K562 (cell line): ENCODE results near the gene PI4K2A. TPM values are rescaled to one million over a fixed set of nuclear protein-coding genes. Genes with fewer than 3 reads are reported as not detected.
A peak's percentile ranks its signal among the peaks of the same experiment; 100 is the strongest.

Experiments
- ATAC-seq: fragments of 200-7000 bp; cut with Tn5 transposase; 3 replicates; pipeline ENCODE4 v1.9.1; 2020; ENCODE audit warnings: moderate library complexity
- BruUV-seq: library from RNA; stranded (reverse); fragments of 400-500 nt; replicated peaks from 2 replicates; lab custom pipeline; 2021; lab: Mats Ljungman, UMichigan
- CTCF ChIA-PET: fragments of 300-600 bp; formaldehyde crosslinking; extraction: SDS; loops from one replicate; lab custom pipeline; 2021; ENCODE audit warnings: low intra/inter-chr PET ratio; lab: Yijun Ruan, JAX
- POLR2A ChIA-PET: fragments of 300-600, 350-650 bp; sonication (Branson Sonifier 250); formaldehyde crosslinking; extraction: SDS; loops from one replicate; lab custom pipeline; 2021; ENCODE audit warnings: antibody characterized with exemption, inconsistent platforms; lab: Yijun Ruan, JAX
- DNase-seq, 4 experiments: peaks; one replicate each; pipeline versions ENCODE4 v3.0.0 to v3.0.0-alpha.2; 2011 to 2018; ENCODE audit warnings: low spot score in 3 of 4, mixed read lengths in 3 of 4; ENCODE audit errors: extremely low read depth in 1 of 4
- FAIRE-seq: peaks from 2 replicates; lab custom pipeline; 2011; peaks lifted over from hg19 to GRCh38; lab: Jason Lieb, UNC
- H2AFZ ChIP-seq: 2 replicates; pipeline ENCODE4 v1.6.0; 2011; ENCODE audit warnings: low read depth, low read length, control low read depth, inconsistent platforms
- H3K27ac ChIP-seq: fragments of 200-600 bp; 3 replicates; pipeline ENCODE4 v1.8.0; 2011; ENCODE audit warnings: low read depth, mild to moderate bottlenecking, control low read depth, inconsistent platforms, low read length, moderate library complexity, mixed read lengths; ENCODE audit errors: extremely low read depth
- H3K27me3 ChIP-seq, 2 experiments: fragments of 300-600 bp in 1 of 2; 2 replicates in 1 of 2; 3 replicates in 1 of 2; pipeline versions ENCODE4 v1.6.0 to v1.8.0; 2011; ENCODE audit warnings: inconsistent platforms in 2 of 2, low read length in 2 of 2, mild to moderate bottlenecking in 1 of 2, mixed read lengths in 1 of 2, moderate library complexity in 1 of 2; ENCODE audit not compliant: control insufficient read depth in 2 of 2, insufficient read depth in 2 of 2
- H3K36me3 ChIP-seq: fragments of 300-600 bp; 3 replicates; pipeline ENCODE4 v1.8.0; 2011; ENCODE audit warnings: mild to moderate bottlenecking, low read length, inconsistent platforms; ENCODE audit not compliant: control insufficient read depth, insufficient read depth
- H3K4me1 ChIP-seq, 2 experiments: fragments of 200-600 bp in 1 of 2; replicated peaks in 1 of 2; 2 replicates in 1 of 2; 3 replicates in 1 of 2; pipeline versions ENCODE4 v1.5.1 to v1.8.0; 2011; ENCODE audit warnings: inconsistent platforms in 2 of 2, low read length in 2 of 2, mild to moderate bottlenecking in 1 of 2, mixed read lengths in 1 of 2, moderate library complexity in 1 of 2; ENCODE audit not compliant: control insufficient read depth in 2 of 2, insufficient read depth in 2 of 2
- H3K4me2 ChIP-seq: 2 replicates; pipeline ENCODE4 v1.6.1; 2011; ENCODE audit warnings: low read length, control low read depth, inconsistent platforms, mixed read lengths; ENCODE audit not compliant: insufficient read depth
- H3K4me3 ChIP-seq: fragments of 200-600 bp; sonication (generic), shearing (Covaris generic); 2 replicates; pipeline ENCODE4 v1.5.1; 2016; ENCODE audit warnings: control low read depth, inconsistent platforms
- H3K79me2 ChIP-seq: fragments of 200-600 bp; 3 replicates; pipeline ENCODE4 v1.8.0; 2011; ENCODE audit warnings: low read length, inconsistent platforms; ENCODE audit not compliant: control insufficient read depth, insufficient read depth
- H3K9ac ChIP-seq, 2 experiments: 2 replicates each; pipeline versions ENCODE4 v1.6.0 to v1.6.1; 2011; ENCODE audit warnings: low read depth in 2 of 2, low read length in 2 of 2, control low read depth in 1 of 2, inconsistent platforms in 1 of 2, mild to moderate bottlenecking in 1 of 2, mixed read lengths in 1 of 2; ENCODE audit not compliant: insufficient read depth in 1 of 2
- H3K9me1 ChIP-seq: one replicate; pipeline ENCODE4 v1.6.0; 2011; ENCODE audit warnings: inconsistent platforms, mild to moderate bottlenecking, low read length, moderate library complexity; ENCODE audit not compliant: control insufficient read depth, insufficient read depth
- H3K9me3 ChIP-seq: replicated peaks from 2 replicates; pipeline ENCODE4 v1.5.1; 2011; ENCODE audit warnings: low read depth, low read length, inconsistent platforms; ENCODE audit not compliant: control insufficient read depth, insufficient read depth
- H4K20me1 ChIP-seq: replicated peaks from 2 replicates; pipeline ENCODE4 v1.6.1; 2011; ENCODE audit warnings: low read length, inconsistent platforms, mixed read lengths; ENCODE audit not compliant: control insufficient read depth, insufficient read depth
- ARID1B ChIP-seq: fragments of 450-650 bp; IDR thresholded peaks from 2 replicates; pipeline ENCODE4 v1.6.1; 2016; ENCODE audit warnings: antibody characterized with exemption, mild to moderate bottlenecking, inconsistent platforms
- DACH1 ChIP-seq: fragments of 450-650 bp; IDR thresholded peaks from 2 replicates; pipeline ENCODE4 v1.6.1; 2018; ENCODE audit not compliant: partially characterized antibody
- DPF2 ChIP-seq: fragments of 450-650 bp; IDR thresholded peaks from 2 replicates; pipeline ENCODE4 v1.6.1; 2016
- MYBL2 ChIP-seq, 2 experiments: fragments of 450-650 bp in 1 of 2; sonication (generic) in 1 of 2; formaldehyde crosslinking in 1 of 2; IDR thresholded peaks; 2 replicates each; pipeline versions ENCODE4 v1.6.1 to v1.8.1; 2017 to 2022; ENCODE audit warnings: borderline replicate concordance in 1 of 2, inconsistent platforms in 1 of 2, low read depth in 1 of 2, mild to moderate bottlenecking in 1 of 2, missing genetic modification reagents in 1 of 2, moderate library complexity in 1 of 2
- NFIX ChIP-seq: fragments of 250-450 bp; sonication (Bioruptor Pico); IDR thresholded peaks from 2 replicates; pipeline ENCODE4 v1.4.0; 2020; ENCODE audit warnings: low read depth, mild to moderate bottlenecking, moderate library complexity
- SMARCE1 ChIP-seq: fragments of 450-650 bp; IDR thresholded peaks from 2 replicates; pipeline ENCODE4 v1.7.1; 2016; ENCODE audit warnings: mild to moderate bottlenecking
- SOX6 ChIP-seq: fragments of 450-650 bp; IDR thresholded peaks from 2 replicates; pipeline ENCODE4 v1.6.1; 2014; ENCODE audit warnings: mild to moderate bottlenecking
- ZNF175 ChIP-seq: fragments of 200-800 bp; sonication (Bioruptor generic); IDR thresholded peaks from 2 replicates; pipeline ENCODE4 v1.6.1; 2016; ENCODE audit warnings: low read depth, mild to moderate bottlenecking, missing genetic modification characterization, missing compliant biosample characterization
- ZNF766 ChIP-seq: fragments of 200-800 bp; sonication (Bioruptor generic); conservative IDR thresholded peaks from 2 replicates; pipeline ENCODE4 v1.6.1; 2016; ENCODE audit warnings: missing genetic modification characterization, missing compliant biosample characterization
- WGBS: fragments of 100-300 bp; shearing (Covaris generic); methylation state at CpG from one replicate; pipeline ENCODE4 v1.1.6; 2016; ENCODE audit warnings: low coverage, mixed read lengths; ENCODE audit not compliant: insufficient coverage; ENCODE audit errors: missing lambda C conversion rate; 5-methylcytosine and 5-hydroxymethylcytosine counted together
- in situ Hi-C: fragments of 300-500 bp; cut with MboI; formaldehyde crosslinking; loops from 4 replicates; pipeline ENCODE4 v1.15.0; 2018; ENCODE audit warnings: inconsistent platforms, mixed read lengths
- intact Hi-C: fragments of 100-400 bp; cut with micrococcal nuclease; formaldehyde crosslinking; loops from 2 replicates; pipeline ENCODE4 v1.14.2; 2022
- polyA plus RNA-seq, 8 experiments: library from polyadenylated mRNA; depleted of rRNA in 4 of 8; stranded (reverse) in 5 of 8; unstranded in 3 of 8; fragments of >200 nt; fragmentation: Nextera tagmentation in 2 of 8; fragmentation: Illumina TruSeq in 1 of 8; extraction: Ambion mirVana in 2 of 8; extraction: Trizol in 1 of 8; gene quantifications; 2 replicates each; pipeline versions ENCODE4 v1.2.1 to v1.2.3, GENCODE V29; 2011 to 2014; ENCODE audit warnings: inconsistent platforms in 1 of 8, missing spikeins in 1 of 8
- total RNA-seq, 7 experiments: library from RNA; depleted of rRNA in 6 of 7; stranded (reverse); fragments of >200 nt in 6 of 7; fragmentation: Illumina TruSeq in 2 of 7; extraction: Trizol in 2 of 7; gene quantifications; 2 replicates each; pipeline versions ENCODE4 v1.2.1 to v1.2.3, GENCODE V29; 2011 to 2021; ENCODE audit warnings: low replicate concordance in 1 of 7
- TF ChIP-seq, protein P1 (sequence below): IDR thresholded peaks from 2 replicates; pipeline ENCODE4 v1.6.1; 2012; ENCODE audit warnings: low read depth, low read length, improper control_type of control experiment, borderline replicate concordance
- TF ChIP-seq, protein P2 (sequence below): sonication (generic); formaldehyde crosslinking; IDR thresholded peaks from 2 replicates; pipeline ENCODE4 v1.8.1; 2023; ENCODE audit warnings: missing genetic modification reagents, mild to moderate bottlenecking, borderline replicate concordance
- TF ChIP-seq, protein P3 (sequence below), 3 experiments: IDR thresholded peaks in 2 of 3; conservative IDR thresholded peaks in 1 of 3; 2 replicates each; pipeline ENCODE4 v1.5.1; 2011 to 2012; ENCODE audit warnings: low read length in 3 of 3, mild to moderate bottlenecking in 3 of 3, control low read depth in 2 of 3, improper control_type of control experiment in 1 of 3, inconsistent platforms in 1 of 3, low read depth in 1 of 3, mixed read lengths in 1 of 3, moderate library complexity in 1 of 3; ENCODE audit not compliant: insufficient read depth in 2 of 3

PI4K2A gene
- total and polyA plus RNA-seq, 9 of the 15 experiments (the other 6 are each of a cell fraction or from before 2014, with no cell fraction given) = 4.4 to 28.4 (median 16.5) TPM

DNA sequence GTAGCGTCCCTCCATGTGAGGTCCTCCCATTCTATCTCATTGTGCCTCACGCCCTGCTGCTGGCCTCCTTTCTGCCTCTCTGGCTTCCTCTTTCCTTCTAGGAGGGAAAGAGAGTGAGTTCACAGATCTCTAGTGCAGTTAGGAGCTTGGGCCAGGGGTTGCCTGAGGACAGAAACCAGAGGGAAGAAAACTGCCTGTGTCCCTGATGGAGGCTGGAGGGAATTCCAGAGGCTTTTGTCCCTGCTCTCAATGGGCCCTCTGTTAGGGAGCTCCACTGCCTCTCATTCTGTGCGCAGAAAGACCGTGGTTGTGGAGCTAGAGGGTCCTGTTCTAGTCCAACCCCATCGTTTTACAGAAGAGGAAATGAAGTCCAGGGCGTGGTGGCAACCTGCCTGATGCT, 77.7 kb downstream of the PI4K2A start (continued):
- TF ChIP-seq ARID1B = 0 out of 2 replicates have a peak, but pooled peaks have one; percentile 20
- TF ChIP-seq SMARCE1 = peak; percentile 31; the same call in 1 of the 2 replicates
- no peak for TF ChIP-seq MYBL2 (IDR thresholded peaks at IDR 0.05; ENCODE audit: low read depth)
- TF ChIP-seq MYBL2 (CRISPR knock-in tag; IDR thresholded peaks at IDR 0.05; ENCODE audit: borderline replicate concordance) = no peak
- TF ChIP-seq ZNF175 (CRISPR knock-in tag) = no peak
- 0 out of 2 replicates have a peak, but pooled peaks have one; percentile 41 for TF ChIP-seq SOX6
- 0 out of 2 replicates have a peak, but pooled peaks have one; percentile 35 for TF ChIP-seq ZNF766 (CRISPR knock-in tag)
- peak; percentile 15; the same call in 1 of the 2 replicates for TF ChIP-seq DPF2
- no peak for TF ChIP-seq NFIX (CRISPR knock-in tag)

DNA sequence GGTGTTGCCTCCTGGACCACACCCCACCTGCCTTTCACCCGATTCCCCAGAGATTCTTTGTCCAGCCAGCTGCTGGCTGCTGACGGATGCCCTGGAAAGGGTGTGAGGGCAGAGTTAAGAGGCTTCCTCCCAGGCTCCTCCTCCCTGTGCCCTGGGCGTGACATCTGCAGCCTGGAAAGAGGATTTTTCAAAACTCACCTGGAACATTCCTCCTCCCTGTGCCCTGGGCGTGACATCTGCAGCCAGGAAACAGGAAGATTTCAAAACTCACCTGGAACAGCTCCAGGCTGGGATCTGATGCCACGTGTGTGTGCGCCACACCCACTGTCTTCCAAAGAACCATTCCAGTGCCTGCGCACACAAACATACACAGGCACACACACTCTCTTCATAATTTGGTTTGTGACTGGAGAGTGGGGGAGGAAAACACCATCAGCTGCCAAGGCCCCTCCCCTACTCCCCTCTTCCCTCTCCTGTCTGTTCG, 78.2 kb downstream of the PI4K2A start:
- intact Hi-C loops = no loop called here
- no peaks in the 10 kb centered on the region for H3K27me3 ChIP-seq
- peak overlapping the region in 1 of 2 experiments; percentile 56; a peak in 1 of 4 replicates for H3K9ac ChIP-seq
- no peaks in the 10 kb centered on the region for H3K36me3 ChIP-seq
- in situ Hi-C loops = no loop called here
- no peaks in the 10 kb centered on the region for H3K9me3 ChIP-seq
- no peaks in the 10 kb centered on the region; the same call in 2 of the 3 replicates for H3K79me2 ChIP-seq
- POLR2A ChIA-PET = interaction anchor here (0.7 kb wide), 1 partner anchor 17 kb away, joined by 3 read pairs; no protein-coding TSS in a partner anchor
- no peak overlapping the region for H3K27ac ChIP-seq
- no peak overlapping the region for H2AFZ ChIP-seq
- no peaks in the 10 kb centered on the region for H3K9me1 ChIP-seq
- WGBS = 53% methylated on average over 6 of the region's 8 CpGs
- DNase-seq = no peak
- FAIRE-seq = no peak
- H4K20me1 ChIP-seq = no peaks in the 10 kb centered on the region
- peaks cover 17 to 40% of the 10 kb centered on the region in 2 experiments; a peak in 4 of 5 replicates for H3K4me1 ChIP-seq
- H3K4me2 ChIP-seq = peak overlapping the region; percentile 52; the same call in 1 of the 2 replicates
- CTCF ChIA-PET = no interaction called here
- H3K4me3 ChIP-seq = no peak overlapping the region
- ATAC-seq = no peak
- no TSS peak for BruUV-seq
- TF ChIP-seq, protein P1, sequence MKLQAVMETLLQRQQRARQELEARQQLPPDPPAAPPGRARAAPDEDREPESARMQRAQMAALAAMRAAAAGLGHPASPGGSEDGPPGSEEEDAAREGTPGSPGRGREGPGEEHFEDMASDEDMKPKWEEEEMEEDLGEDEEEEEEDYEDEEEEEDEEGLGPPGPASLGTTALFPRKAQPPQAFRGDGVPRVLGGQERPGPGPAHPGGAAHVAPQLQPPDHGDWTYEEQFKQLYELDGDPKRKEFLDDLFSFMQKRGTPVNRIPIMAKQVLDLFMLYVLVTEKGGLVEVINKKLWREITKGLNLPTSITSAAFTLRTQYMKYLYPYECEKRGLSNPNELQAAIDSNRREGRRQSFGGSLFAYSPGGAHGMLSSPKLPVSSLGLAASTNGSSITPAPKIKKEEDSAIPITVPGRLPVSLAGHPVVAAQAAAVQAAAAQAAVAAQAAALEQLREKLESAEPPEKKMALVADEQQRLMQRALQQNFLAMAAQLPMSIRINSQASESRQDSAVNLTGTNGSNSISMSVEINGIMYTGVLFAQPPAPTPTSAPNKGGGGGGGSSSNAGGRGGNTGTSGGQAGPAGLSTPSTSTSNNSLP = no peak
- TF ChIP-seq, protein P2, sequence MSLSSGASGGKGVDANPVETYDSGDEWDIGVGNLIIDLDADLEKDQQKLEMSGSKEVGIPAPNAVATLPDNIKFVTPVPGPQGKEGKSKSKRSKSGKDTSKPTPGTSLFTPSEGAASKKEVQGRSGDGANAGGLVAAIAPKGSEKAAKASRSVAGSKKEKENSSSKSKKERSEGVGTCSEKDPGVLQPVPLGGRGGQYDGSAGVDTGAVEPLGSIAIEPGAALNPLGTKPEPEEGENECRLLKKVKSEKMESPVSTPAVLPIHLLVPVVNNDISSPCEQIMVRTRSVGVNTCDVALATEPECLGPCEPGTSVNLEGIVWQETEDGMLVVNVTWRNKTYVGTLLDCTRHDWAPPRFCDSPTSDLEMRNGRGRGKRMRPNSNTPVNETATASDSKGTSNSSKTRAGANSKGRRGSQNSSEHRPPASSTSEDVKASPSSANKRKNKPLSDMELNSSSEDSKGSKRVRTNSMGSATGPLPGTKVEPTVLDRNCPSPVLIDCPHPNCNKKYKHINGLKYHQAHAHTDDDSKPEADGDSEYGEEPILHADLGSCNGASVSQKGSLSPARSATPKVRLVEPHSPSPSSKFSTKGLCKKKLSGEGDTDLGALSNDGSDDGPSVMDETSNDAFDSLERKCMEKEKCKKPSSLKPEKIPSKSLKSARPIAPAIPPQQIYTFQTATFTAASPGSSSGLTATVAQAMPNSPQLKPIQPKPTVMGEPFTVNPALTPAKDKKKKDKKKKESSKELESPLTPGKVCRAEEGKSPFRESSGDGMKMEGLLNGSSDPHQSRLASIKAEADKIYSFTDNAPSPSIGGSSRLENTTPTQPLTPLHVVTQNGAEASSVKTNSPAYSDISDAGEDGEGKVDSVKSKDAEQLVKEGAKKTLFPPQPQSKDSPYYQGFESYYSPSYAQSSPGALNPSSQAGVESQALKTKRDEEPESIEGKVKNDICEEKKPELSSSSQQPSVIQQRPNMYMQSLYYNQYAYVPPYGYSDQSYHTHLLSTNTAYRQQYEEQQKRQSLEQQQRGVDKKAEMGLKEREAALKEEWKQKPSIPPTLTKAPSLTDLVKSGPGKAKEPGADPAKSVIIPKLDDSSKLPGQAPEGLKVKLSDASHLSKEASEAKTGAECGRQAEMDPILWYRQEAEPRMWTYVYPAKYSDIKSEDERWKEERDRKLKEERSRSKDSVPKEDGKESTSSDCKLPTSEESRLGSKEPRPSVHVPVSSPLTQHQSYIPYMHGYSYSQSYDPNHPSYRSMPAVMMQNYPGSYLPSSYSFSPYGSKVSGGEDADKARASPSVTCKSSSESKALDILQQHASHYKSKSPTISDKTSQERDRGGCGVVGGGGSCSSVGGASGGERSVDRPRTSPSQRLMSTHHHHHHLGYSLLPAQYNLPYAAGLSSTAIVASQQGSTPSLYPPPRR (CRISPR knock-in tag) = no peak
- TF ChIP-seq, protein P3, sequence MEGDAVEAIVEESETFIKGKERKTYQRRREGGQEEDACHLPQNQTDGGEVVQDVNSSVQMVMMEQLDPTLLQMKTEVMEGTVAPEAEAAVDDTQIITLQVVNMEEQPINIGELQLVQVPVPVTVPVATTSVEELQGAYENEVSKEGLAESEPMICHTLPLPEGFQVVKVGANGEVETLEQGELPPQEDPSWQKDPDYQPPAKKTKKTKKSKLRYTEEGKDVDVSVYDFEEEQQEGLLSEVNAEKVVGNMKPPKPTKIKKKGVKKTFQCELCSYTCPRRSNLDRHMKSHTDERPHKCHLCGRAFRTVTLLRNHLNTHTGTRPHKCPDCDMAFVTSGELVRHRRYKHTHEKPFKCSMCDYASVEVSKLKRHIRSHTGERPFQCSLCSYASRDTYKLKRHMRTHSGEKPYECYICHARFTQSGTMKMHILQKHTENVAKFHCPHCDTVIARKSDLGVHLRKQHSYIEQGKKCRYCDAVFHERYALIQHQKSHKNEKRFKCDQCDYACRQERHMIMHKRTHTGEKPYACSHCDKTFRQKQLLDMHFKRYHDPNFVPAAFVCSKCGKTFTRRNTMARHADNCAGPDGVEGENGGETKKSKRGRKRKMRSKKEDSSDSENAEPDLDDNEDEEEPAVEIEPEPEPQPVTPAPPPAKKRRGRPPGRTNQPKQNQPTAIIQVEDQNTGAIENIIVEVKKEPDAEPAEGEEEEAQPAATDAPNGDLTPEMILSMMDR (IDR thresholded peaks at IDR 0.05 in 2 of 3, conservative IDR thresholded peaks at IDR 0.05 in 1 of 3; ENCODE audit: insufficient read depth in 2 of 3, low read depth in 1 of 3, low read length in 3 of 3) = no peak
- no peak for TF ChIP-seq DACH1
